NCI-H2196 (cell line): Measurements from ENCODE around the gene LIG4.

Experiments
- DNase-seq: peaks from one replicate; lab custom pipeline; 2025; ENCODE audit not compliant: unreplicated experiment; lab: John Stamatoyannopoulos, UW

Gene LIG4

DNA sequence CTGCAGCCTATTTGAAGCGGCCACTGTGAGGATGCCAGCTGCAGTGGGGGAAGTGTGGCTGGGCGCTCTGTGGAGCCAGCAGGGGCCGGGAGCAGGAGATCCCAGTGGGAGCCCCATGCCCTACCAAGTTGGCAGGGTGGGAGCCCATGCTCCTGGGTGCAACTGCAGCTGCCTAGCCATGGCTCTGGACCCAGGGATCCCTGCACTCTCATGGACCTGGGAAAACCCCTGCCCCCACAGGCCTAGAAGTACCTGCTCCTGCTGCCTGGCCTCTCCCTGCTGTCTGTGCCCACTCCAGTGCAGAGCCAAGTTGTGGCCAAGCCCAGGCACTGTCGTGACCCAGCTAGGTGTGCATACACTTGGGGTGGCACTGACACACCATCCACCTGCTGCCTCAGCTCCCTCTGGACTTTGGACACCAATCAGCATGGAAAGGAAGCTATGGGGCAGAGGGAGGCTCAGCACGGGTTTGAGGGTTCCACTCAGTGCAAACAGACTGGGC is 20.9 kb downstream of the LIG4 start:
- no peak for DNase-seq

DNA sequence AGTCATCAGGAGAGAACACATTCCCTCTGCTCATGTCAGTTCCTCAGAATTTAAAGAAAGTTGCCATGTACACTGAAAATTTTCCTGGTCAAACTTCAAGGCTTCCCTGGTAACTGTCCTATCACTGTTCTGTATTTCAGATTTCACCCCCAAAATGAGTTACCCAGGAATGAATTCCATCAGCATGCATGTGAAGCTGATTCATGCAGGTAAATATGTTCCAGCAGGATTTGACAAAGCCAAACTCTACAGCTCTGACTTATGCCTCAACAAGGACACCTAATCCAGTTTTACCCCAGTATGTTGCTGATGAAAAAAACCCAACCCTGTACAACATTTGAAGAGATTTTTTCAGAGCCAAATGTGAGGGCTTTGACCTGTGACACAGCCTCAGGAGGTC is 21.5 kb downstream of the LIG4 start:
- no peak for DNase-seq

DNA sequence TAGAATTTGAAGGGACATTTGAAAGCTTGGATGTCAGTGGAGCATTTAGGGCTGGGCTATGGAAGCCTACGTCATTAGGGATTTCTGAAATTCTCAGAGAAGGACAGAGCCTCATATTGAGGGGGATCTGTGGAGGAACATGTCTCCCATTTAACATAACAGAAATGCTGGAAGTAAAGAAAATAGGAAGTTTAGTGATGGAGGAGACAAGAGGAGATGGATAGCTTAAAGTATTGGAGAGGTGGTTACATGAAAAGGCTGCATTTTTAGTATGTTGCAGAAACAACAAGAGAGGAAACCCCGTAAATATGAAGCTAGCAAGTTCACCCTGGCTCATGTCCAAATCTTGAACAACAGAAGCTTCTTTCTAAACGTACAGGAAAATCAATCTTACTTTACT is 24.4 kb downstream of the LIG4 start:
- DNase-seq = no peak

DNA sequence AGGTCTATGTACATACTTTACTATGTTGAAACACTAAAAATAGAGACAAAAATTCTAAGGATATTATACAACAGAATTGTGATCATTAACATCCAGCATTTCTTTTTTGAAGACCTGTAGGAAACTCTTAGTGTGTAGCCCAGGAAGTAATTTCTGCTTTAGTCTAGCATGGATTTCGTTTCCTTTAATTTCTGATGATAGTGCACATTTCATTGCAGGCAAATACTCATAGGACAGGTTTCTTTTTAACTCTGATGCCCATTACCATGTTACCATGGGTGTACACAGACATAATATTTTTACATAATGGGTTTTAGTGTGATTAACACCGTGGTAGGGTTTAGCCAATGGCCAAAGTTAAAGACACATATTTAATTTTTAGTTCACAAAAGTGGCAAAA is 27.1 kb downstream of the LIG4 start:
- DNase-seq = no peak

DNA sequence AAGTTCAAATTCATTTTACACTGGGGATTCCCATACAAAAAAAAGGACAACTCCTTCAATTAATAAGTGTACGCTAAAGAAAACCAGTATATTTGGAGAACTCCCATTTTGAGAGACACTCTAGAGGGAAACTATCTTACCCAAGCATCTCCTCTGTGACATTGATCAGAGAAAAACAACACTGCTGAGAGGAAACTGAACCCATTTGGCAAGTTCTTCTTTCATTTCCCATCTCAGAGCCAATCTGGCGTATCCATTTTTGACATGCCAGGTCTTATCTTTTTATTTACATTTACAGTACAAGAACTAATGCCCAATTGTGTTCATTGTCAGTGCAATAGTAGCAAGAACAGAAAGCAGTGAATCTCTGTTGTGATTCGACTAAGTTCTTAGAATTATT is 30.1 kb downstream of the LIG4 start:
- no peak for DNase-seq

DNA sequence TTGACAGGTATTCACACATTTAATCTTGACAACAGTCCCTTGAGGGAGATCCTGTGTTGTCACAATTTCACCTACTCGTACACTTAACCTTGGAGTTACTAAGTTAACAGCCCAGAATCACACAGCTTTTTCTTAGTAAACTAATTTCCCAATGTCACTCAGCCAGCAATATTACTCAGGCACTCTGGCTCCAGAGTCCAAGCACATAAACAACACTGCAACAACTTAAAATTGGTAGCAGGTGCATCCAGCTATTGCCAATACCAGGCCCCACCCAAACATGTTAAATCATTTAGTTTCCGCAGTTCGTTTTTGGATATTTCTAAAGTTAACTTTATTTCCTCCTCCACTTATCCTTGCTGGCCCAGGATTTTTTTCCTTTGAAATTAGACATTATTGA is 32.7 kb downstream of the LIG4 start:
- no peak for DNase-seq

DNA sequence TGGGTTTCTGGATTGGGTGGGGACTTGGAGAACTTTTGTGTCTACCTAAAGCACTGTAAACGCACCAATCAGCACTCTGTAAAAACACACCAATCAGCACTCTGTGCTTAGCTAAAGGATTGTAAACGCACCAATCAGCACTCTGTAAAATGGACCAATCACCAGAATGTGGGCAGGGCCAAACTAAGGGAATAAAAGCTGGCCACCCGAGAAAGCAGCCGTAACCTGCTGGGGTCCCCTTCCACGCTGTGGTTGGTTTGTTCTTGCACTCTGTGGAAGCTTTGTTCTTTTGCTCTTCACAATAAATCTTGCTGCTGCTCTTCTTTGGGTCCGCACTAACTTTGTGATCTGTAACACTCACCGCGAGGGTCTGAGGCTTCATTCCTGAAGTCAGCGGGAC is 37.3 kb downstream of the LIG4 start:
- DNase-seq = no peak

DNA sequence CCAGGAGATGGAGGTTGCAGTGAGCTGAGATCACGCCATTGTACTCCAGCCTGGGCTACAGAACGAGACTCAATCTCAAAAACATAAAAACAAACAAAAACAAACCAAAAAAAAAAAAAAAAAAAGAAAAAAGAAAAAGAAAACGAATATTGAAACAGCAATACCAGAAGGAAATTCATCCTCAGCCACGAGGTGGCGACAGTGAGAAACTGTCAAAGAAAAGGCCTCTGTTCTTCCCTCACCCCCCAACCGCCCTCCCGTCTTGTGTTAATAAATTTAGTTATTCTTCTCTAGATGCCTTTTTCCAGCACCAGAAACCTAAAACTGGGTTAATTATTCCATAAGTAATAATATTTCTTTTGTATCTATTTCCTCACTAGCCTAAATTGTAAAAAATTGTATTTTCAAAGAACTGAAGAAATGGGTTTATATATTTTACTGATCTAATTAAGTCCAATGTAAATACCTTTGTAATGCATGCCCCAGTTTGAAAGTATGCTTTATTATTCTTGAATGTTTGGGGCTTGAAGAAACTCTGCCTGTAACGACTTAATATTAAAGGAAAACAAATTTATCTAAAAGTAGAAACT is 38.6 kb downstream of the LIG4 start:
- DNase-seq = peak; percentile 0

DNA sequence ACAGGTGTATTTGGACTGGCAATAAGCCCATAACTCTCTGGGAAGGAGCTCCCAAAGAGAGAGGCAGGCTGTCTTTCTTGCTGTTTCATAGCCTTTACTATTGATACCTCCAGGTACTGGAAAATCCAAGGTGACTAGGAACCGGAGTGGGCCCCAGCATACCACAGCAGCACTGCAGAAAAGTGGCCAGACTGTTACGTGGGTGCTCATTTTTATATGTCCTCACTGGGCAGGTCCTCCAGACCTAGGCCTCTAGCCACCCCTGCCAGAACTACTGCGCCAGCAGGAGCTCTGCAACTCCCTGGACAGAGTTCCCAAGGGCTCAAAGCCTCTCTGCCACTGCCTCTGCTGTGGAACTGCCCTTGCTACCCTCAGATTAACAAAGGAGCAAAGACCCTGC is 46.4 kb downstream of the LIG4 start:
- no peak for DNase-seq

DNA sequence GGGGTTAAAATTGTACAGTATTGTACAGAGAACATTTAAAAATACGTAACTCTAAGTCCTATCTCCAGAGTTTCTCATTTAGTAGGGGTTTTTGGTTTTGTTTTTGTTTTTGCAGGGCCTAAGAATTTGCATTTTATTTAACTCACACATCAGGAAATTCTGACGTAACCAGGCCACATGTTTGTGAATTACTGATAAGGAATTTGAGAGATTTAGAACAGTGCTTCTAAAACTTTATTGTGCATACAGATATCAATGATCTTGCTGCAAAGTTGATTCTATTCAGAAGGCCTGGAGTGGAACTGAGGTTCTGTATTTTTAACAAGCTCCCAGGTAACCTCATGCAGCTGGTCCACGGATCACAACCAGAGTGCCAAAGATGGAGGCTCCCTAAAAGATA is 49.3 kb downstream of the LIG4 start:
- DNase-seq = no peak

DNA sequence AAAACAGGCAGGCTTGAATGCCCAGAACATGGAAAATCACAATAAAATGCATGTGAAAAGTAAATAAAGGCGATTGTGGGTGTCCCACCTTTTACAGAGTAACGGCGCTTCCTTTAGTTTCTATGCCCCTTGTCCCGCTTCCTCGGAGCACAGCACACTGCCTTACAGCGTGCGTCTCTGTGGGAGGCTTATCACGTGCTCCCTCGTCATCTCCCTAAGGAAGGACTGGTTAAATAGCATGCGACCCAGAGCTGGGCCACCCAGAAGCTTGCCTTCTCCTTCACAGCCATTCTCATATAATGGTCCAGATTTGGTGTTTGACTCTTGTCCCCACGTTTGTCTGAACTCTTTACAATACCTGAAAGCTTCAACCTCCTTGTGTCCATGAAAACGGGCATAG is 56.6 kb downstream of the LIG4 start:
- DNase-seq = no peak
